Cortex of kidney (tissue), 1 donor: ENCODE results near the gene FLNC.
A peak's percentile ranks its signal among the peaks of the same experiment; 100 is the strongest.

Experiments
- DNase-seq: peaks from one replicate; lab custom pipeline; 2025; lab: John Stamatoyannopoulos, UW

FLNC gene

DNA sequence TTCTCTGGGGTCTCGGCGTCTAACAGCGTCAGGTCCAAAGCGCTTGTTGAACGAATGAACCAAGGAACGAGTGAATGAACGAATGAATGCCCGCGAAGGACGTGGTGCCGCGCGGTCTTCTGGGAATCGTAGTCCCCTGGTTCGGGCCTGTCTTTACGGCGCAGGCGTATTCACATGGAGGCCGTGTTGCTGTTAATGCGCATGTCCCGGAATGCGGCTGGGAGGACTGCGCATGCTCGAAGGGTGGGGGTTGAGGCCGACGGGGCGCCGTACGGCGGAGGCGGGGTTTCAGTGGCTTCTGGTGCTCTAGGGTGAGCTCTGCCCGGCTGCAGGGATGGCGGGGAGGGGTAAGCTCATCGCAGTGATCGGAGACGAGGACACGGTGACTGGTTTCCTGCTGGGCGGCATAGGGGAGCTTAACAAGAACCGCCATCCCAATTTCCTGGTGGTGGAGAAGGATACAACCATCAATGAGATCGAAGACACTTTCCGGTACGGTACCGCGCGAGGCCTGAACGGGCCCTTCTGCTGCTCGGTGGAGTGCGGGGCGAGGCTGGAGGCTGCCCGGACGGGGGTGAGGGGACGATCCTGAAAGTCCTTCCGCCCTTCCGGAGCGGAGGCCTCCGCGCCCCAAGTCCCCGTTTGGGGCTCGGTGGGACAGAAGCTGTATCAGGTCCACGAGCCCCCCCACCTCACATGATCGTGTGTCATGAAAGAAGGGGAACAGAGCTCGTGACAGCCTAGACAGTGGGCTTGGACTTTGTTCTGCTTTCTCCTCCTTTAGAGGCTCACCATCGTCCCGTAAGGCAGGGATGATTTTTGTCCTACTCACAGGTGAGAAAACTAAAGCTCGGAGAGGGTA lies 32.6 kb downstream of the FLNC start, which contains the start of gene ATP6V1F:
ATP6V1F (plus strand) TSS at position 286 of the 862 bp plus-strand sequence; CDS start at position 335, 49 bp downstream.
- DNase-seq: peak; percentile 70

DNA sequence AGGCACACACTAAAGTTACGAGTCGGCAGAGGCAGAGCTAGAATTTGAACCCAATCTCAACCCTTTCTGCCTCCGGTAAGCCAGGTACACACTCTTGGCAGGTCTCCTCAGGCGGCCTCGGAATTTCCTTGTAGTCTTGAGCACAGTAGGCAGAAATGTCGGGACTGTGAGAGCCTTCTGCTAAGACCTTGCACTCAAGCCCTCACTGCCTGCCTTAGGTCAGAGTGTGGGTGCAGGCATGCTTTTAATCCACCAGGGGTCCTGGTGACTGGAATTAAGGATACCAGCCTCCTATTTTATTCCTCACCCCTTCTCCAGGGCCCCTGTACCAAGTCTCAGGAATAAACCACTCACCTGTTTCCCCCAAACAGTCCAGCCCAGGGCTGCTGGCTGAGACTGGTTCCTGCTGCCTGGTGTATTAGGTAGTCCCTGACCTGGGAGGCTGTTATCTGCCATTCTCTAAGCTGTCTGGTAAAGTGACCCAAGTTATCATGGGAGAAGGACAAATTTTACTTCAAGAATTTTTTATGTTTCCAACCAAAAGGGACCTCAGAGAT lies 33.3 kb downstream of the FLNC start:
- DNase-seq: no peak

DNA sequence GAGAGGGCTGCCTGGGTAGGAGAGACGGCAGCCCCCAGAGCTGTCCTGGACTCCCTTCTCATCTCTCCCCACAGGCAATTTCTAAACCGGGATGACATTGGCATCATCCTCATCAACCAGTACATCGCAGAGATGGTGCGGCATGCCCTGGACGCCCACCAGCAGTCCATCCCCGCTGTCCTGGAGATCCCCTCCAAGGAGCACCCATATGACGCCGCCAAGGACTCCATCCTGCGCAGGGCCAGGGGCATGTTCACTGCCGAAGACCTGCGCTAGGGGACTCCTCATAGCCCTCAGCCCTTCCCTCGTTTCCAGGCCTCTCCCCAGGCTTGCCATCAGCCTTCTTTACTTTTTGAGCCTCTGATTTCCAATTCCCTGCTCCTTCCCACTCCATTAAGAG lies 35.1 kb downstream of the FLNC start:
- no peak for DNase-seq

DNA sequence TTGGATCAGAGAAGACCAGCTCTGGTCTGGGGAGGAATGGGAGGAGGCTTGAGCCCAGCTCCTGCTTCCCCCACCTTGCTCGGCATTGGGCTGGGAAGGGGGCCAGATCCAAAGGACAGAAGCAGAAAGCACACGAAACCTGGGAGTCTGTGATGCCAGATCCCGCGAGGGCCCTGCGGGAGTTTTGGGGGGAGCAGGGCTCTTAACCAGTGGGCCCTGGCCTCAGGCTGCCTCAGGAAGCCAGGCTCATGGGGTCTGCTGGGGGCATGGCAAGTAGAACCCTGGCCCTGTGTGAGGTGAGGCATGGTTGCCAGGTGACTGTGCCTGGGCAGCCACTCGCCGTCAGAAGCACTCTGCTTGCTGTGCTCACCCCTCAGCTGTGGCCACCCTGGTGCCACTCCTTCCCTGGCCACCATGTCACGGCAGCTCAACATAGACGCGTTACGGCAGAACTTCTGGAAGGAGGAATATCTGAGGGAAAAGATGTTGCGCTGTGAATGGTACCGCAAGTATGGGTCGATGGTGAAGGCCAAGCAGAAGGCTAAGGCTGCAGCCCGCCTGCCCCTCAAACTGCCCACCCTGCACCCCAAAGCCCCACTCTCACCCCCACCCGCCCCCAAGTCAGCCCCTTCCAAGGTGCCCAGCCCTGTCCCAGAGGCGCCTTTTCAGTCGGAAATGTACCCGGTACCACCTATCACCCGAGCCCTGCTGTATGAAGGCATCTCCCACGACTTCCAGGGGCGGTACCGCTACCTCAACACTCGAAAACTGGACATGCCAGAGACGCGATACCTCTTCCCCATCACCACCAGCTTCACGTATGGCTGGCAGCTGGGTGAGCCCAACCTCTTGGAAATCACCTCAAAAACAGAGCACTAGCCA lies 36.0 kb downstream of the FLNC start:
- DNase-seq: no peak

DNA sequence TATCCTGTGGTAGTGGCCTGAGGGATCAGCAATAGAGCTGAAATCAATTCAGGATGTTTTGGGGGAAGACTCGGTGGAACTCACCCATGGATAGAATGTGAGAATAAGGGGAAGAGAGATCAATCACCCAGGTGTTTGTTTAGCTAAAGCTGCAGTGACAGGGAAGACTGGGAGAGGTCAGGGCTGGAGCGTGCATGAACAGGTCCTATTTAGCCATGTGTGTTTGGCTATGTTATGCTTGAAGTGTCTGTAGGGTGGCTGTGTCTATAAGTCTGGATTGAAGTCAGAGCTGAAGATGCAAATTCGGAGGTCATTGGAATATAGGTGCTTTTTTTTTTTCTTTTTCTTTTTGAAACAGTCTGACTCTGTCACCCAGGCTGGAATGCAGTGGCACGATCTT lies 37.0 kb downstream of the FLNC start:
- DNase-seq: no peak

DNA sequence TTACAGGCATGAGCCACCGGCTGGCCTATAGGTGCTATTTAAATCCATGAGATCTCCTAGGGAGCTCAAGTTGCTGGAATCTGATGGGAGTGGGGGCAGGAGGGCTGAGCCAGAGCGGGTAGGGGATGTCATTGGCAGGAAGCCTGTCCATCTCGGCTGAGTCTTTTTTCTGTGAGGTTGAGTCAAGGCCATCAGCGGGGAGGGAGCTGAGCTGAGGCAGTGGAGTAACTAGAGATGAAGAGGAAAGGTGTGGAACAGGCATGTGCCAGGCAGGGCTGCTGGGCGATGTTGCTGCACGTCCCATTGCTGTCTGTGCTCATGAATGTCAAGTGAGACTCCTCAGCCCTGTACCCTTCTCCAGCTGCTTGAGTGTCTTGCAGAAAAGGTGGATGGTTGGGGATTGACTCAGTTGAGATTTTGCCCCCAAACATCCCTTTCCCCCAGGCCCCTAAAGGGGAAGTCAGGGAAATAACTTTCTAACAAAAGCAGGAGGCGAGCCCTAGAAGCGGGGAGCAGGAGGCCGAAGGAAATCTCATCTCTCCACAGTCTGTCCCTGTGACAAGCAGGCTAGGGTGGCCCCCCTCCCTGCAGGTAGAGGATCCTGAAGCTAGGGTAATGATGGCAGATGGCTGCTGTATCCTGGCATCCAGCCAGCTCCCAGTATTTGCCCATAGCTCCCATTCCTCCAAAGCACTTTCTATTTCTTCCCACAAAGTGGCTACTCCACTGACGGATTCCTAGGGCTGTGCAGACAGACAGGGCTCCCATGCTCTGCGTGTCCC lies 37.8 kb downstream of the FLNC start:
- DNase-seq: no peak

DNA sequence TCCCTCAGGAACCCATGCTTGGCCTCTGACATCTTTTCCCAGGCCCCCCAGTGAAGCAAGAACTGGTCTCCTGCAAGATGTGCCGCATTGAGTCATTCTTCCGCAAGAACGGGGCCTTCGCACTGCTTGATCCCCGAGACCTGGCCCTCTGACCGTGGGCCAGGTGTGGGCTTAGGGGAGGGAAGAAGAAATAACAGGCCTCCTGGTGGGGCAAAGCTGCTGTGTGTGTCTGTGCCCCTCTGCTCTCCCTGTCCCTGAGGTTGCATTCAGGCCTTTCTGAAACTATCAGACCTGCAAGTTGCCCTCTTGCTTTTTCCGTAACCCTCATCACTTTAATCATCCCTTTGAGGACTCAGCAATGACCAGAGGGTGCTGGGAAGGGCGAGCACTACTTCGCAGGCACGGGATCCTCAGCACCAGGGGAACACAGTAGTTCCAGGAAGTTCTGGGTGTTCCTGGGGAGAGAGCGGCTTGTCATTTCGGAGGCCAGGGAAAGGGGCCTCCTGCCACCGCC lies 38.5 kb downstream of the FLNC start:
- DNase-seq: no peak

DNA sequence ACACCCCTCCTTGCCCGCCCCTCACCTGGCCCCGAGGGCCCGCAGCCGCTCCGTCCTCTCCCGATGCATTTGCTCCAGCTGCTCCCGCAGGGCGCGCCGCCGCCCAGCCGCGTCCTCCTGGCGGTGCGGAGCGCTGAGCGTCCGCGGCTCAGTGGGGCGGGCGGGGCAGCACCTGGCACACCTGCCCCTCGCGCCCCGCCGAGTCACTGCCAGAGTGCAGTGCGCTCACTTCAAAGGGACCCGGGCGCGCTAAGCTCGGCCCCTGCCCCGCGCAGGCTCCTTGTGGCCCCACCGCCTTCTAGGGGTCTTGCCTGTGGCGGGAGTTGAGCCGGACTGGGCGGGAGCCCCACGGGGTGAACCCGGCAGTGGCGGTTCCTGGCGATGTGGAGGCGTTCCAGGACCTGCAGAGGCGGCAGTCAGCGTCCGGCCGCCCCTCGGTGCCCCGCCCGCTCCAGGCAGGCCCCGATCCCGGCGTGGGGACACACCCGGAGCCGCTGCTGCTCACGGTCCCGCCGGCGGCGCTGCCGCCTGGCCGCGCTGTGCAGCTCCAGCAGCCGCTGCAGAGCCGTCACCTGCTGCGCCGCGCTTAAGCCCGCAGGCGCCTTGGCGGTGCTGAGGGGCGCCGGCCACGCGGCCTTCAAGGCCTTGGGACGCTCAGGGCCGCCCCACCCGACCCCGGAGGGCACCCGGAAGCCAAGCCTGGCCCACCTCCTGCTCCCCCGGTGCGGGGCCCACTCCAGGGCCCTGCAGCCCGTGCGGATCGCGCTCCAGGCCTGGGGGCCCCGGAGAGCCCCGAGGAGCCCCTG lies 39.1 kb downstream of the FLNC start:
- no peak for DNase-seq

DNA sequence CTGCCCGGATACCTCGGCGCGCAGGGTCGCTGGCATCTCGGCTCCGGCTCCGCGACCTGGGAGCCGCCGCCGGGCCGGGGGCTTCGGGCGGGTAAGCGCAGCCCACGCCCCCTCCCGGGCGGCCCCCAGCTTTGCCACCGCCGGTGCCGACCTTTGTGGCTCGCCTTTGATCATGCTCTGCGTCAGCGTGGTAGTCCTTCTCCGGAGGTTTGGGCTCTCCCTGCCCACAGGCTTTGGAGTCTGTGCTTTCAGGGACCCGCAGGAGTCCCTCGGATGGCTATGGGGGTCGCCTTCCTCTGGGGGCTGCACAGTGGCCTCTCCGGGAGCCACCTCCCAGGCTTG lies 39.7 kb downstream of the FLNC start:
- DNase-seq: no peak

DNA sequence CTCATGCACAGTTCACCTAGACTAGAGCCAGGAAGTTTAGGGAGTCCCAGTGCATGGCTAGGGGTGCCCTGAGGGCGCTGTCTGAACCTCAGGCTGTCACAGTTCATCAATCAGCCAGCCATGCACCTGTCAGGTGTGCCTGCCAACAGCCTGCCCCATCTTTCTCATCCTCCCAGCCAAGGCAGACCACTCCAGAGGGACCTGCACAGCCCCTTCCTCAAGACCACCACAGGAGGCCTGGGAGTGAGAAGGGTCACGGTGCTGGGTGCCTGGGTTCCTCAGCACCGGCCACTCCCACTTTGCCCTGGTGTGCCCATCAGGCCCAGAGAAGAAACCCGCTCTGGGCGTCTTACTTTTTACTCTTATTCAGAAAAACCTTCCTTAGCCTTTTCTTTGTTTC lies 40.8 kb downstream of the FLNC start:
- no peak for DNase-seq

DNA sequence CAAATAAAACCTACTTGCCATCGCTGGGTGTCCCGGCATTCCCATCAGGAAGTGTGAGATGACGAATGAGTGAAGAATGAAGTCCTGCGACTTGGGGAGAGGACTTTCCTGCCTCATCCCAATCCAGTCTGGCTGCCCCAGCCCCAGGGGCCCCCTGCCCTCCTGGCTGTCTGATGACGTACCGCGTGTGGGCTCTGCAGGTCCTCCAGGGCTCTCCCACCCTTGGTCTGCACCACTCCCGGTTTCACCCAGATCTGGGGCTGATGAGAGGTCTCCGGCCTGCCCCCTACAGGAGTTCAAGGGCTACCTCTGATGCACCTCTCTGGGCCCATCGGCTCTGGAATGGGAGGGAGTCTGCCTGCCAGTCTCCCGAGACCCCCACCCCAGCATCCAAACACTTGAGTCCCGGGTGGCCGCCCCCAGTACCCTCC lies 42.2 kb downstream of the FLNC start:
- no peak for DNase-seq

DNA sequence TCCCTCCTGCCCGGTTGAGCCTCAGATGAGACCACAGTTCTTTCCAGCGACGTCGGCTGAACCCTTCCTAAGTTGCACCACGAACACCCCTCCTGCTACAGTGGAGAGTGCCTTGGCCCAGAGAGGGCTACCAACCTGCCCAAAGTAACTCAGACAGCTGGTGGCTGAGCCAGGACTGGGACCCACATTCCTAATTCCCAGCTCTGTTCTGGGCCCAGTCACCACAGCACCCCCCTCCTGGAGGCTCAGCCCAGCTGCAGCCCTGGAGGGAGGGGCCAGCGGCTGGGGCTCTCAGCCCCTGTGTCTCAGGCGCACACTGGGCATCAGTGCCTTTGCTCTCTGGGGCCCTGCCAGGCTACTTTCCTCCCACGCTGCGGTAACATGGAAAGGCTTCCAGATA lies 43.0 kb downstream of the FLNC start:
- DNase-seq: no peak

DNA sequence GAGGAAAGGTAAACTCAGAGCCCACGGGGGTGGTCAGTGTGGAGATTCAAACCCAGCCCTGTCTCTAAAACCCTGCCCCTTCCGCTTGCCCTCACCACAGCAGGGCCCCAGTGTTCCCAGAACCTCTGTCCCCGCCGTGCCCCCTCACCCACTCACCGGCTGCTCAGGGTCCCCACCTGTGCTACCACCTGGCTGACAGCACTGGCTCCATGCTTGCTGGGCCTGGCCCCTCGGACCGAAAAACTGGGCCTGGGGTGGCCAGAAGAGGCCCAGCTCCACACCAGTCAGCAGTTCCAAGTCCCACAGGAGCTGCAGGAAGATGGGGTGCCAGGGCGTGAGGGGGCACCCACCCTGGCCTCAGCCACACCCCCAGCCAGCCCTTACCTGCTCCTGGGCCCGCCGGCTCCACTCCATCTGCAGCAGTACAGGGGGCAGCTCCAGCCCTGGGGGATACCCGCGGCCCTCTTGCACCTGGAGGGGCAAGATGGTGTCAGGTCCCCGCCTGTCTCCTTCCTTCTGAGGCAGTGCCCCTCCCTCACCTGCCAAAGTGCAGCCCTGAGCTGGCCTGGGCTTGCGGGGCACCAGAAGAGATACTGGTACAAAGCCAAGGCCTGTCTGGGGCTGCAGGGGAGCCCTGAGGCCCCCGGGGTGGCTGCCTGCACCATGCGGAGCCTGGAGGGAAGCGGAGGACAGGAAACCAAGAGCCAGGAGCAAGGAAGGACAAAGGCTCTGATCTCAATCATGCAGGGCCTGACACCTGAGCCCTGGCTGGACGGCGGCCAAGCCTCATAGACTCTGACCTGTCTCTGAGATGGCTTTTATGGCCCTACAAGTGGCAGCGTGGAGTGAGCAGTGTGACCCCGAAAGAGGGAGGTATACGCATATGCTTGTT lies 44.2 kb downstream of the FLNC start:
- DNase-seq: no peak

DNA sequence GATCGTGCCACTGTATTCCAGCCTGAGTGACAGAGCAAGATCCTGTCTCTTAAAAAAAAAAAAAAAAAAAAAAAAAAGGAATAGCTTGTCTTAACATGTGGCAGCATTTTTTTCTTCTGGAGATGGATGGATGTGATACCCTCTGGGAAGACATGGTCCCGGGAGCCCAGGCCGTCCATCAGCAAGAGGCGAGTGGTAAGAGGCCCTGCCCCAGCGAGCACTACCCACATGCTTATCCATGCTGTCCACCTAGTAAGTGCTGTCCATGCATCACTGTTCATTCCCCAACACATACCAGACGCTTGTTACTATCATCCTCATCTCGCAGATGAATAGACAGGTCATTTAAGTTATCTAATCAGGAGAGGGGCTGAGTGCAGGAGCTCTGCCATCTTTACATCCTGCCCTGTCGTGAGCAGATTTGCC lies 45.3 kb downstream of the FLNC start:
- no peak for DNase-seq

DNA sequence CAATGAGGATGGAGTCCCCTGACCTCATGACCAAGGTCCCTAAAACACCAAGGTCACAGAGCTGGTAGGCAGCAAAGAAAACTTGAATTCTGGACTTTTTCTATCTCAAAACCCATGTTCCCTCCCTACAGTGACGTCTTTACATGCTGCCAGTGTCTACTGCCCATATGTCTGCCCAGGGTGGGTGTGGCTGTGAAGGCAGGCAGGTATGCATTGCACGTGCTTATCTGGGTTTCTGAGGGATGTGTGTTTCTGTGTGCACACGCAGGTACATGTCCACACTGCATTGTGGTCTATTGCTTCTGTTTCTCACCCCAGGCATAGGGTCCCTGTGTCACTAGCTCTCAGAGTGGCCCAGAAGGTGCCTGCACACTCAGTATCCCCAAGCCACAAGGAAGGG lies 45.9 kb downstream of the FLNC start:
- DNase-seq: no peak

DNA sequence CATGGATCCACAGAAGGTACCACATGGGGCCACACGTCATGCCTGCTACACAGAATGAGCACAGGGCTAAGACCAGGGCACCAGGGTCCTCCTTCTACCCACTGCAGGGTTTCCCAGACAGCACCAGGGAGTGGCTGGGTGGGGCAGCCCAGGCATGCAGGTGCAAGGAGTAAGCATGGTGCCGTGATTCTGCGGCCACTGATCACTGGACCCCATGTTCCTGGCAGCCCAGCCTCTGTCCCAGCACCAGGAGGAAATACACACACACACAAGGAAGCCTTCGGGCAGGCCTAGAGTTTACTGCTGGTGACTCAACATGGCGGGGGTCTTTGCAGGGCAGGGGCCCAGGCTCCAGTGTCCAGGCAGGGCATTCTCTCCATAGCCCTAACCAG lies 46.4 kb downstream of the FLNC start:
- DNase-seq: no peak

DNA sequence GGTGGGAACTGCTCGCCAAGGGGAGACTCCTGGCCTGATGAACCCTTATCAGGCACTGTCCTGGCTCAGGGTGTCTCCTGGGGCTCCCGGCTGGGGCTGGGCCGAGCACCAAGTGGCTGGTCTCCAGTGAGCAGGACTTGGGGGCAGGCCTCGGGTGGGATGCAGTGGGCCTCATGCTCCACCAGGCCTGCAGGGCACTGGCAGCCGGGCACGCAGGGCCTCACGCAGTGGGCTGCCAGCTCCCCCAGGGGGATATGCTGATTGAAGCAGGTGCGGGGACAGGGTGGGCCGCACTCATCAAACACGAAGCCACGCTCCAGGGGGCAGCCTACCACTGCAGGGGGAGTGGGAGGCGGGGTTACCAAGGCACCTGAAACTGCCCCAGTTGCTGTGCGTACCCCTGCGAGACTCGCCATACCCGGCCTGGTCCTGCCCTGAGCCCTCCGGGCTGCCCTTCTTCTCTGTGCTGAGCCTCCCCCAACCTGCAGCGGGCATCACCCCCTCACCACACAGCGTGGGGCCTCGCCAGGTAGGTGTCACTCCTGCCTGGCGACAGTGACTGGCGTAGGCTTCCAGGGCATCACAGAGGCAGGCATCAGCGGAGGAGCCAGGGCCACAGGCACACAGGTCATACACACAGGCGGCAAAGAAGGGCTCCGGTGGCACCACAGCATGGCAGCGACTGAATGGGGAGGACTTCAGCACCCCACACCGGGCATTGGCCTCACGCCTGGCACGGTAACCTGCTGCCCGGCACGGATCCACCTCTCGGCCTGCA lies 47.0 kb downstream of the FLNC start:
- no peak for DNase-seq

DNA sequence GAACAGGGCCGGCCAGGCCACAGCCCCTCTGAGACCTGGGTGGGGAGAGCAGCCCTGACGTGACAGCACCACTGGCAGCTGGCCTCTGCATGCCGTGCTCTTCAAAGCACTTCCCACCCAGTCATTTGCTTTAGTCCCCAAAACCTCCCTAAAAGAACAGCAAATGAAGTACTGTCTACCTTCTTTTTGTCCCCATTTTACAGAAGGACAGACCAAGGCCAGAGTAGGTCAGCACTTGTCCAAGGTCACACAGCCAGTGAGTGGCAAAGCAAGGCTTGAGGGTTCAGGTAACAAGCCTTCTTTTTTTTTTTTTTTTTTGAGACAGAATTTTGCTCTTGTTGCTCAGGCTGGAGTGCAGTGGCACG lies 47.5 kb downstream of the FLNC start:
- DNase-seq: no peak
